ACHN (cell line): Measurements from ENCODE around the gene CAPN11.
A peak's percentile ranks its signal among the peaks of the same experiment; 100 is the strongest.

Experiments
- DNase-seq: peaks from one replicate; pipeline ENCODE4 v3.0.0-alpha.2; 2015
- in situ Hi-C: cut with HindIII; loops from 2 replicates; pipeline ENCODE4 v1.10.0; 2017; ENCODE audit warnings: low sequenced_read_pairs, low pct_ligation_motif_present, low pct_unique_long_range_greater_than_20kb

Gene CAPN11

GRCh38 chr6:44219815-44220784 is 61.5 kb downstream of the CAPN11 start:
- no peak for DNase-seq
- in situ Hi-C loops: no loop called here

DNA sequence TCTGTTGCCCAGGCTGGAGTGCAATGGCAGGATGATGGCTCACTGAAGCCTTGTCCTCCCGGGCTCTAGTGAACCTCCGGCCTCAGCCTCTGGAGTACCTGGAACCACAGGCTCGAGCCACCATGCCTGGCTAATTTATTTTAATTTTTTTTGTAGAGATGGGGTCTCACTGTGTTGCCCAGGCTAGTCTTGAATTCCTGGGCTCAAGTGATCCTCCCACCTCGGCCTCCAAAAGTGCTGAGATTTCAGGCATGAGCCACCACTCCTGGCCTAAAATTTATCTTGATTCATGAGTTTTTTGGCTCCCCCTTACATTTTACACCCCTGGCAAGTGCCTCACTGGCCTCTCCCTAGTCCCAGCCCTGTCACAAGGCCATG is 62.3 kb downstream of the CAPN11 start:
- in situ Hi-C loops: no loop called here
- no peak for DNase-seq

- peak; percentile 89 for DNase-seq
- in situ Hi-C loops: no loop called here
Measured at GRCh38 chr6:44221291-44221960, 62.8 kb downstream of the CAPN11 start.

DNA sequence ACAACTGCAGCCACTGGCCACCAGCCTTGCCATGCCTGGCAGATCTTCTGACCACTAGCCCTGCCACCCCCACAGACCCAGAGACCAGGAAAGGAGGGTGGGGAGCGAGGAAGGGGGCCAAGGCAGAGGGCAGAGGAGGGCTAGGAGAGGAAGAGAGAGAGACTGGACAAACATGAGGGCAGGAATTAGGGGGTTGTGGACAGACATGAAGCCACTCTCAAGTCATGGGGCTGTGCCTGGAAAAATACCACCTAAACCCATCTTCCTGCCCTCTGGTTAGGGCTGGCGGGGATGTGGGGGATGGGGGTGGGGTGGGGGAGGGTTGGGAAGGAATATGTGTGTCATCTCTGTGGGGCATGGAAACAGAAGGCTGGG is 63.3 kb downstream of the CAPN11 start:
- in situ Hi-C loops: no loop called here
- no peak for DNase-seq

DNA sequence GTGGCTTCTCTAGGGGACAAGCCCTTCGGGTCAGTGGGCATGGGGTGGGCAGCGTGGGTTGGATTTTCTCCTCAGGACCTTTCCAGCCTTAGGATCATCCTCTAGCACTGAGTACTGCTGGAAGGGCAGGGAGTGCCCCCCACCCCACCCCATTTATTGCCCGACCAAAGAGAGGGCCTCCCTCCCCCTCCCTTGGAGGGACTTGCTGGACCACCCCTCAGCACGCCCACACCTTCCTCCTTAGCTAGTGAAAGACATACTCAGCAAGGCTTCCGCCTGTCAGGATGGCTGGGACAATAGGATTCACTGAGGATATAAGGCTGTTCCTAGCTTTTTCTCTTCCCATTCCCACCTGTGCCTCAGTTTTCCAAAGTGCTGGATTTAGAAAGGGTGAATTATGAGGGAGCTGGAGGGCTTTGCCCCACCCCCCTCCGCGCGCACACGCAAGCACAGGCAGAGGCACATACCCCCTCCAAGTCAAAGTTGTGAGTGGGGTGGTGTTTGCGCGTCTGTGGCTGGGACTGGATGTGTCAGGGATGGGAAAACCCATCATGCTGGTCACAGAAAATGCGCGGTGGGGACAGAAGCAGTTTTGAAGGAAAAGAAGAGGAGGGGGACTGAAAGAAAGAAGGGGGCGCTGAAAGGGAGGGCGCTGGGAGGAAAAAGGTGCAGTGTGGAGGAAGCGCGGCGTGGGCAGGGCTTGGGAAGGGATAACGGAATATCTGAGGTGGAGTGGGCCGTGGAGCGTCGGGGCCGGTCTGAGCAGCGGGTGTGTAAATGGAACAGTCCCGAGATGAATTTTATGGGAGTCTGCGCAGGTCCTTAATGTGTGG is 64.1 kb downstream of the CAPN11 start:
- in situ Hi-C loops: no loop called here

DNA sequence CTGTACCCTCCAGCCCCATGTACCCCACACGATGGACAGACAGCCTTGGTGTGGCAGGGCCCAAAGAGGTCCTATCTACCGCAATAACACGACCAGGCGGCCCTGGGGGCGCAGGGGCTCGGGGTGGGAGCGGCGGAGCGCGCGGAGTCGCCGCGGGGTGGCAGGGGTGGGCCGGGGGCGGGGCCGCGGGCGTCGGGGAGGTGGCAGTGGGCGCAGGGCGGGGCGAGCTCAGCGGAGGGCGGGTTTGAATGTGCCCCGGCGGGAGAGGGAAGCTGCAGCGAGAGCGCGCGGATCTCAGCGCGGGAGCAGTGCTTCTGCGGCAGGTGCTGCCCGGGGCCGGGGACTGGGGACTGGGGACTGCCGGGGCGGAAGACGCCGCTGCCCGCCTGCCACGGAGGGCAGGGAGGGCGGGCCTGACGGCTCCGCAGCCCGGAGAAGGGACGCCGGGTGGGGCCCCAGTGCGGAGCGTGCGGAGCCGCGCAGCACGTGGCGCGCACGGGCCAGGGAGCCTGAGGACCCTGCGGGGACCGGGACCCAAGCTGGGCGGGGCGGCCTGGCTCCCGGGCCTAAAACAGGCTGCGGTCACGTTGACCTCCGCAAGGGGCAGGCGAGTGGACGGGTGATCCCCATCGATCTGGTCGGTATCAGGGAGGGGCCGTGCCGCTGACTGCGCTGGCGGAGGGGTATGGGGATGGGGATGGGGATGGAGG is 64.9 kb downstream of the CAPN11 start, which contains the start of gene SLC29A1:
TSS of gene SLC29A1 (plus strand) at position 277 of the 710 bp plus-strand sequence. CDS start 3,719 bp downstream, outside the sequence.
- in situ Hi-C loops: no loop called here
- DNase-seq: peak; percentile 72

More for the DNA sequence above, 64.1 kb downstream of the CAPN11 start:
- peak; percentile 23 for DNase-seq

DNA sequence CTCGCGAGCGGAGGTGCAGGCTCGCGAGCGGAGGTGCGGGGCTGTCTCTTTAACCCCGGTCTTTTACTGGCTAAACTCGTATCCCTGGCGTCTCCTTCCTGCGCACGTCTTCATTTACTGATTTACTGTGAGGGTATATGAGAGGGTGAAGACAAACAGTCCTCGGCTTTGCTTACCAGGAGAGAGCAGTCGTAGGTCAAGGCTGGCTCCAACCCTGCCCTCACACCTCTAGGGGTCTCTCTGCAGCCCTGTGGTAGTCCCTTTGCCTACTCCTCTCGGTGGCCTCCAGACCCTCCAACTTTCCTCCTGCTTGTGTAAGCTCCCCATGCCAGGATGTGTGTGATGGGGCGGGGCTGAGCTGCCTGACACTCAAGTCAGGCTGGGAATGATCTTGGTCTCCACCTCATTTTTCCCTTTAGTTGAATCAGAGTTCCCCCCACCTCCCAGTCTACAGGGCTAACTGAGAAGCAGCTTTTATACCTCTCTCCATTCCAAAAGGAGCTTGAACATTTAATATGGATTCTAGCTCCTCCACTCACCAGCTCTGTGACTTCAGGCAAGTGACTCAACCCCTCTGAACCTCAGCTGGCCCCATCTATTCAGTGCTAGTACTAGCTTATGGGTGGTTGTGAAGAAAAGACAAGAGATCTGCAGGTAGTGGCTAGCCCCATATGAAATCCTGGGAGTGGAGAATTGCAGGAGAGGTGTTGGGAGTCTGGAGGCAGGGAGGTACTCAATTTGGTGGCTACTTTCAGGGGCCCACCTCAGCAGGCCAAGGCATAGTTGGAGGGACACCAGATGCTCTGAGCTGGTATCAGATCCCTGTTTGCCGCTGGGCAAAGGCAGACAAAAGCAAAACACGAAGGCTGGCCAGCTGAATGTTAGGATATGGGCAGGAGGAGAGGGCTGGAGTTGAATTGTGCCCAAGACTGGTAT is 65.7 kb downstream of the CAPN11 start:
- in situ Hi-C loops: no loop called here
- DNase-seq: peak; percentile 15

- in situ Hi-C loops: no loop called here
Measured at GRCh38 chr6:44224965-44225305, 66.3 kb downstream of the CAPN11 start.

GRCh38 chr6:44225579-44226325 is 67.1 kb downstream of the CAPN11 start:
- in situ Hi-C loops: no loop called here
- DNase-seq: no peak

More at GRCh38 chr6:44224965-44225305, 66.3 kb downstream of the CAPN11 start:
- DNase-seq: no peak

DNA sequence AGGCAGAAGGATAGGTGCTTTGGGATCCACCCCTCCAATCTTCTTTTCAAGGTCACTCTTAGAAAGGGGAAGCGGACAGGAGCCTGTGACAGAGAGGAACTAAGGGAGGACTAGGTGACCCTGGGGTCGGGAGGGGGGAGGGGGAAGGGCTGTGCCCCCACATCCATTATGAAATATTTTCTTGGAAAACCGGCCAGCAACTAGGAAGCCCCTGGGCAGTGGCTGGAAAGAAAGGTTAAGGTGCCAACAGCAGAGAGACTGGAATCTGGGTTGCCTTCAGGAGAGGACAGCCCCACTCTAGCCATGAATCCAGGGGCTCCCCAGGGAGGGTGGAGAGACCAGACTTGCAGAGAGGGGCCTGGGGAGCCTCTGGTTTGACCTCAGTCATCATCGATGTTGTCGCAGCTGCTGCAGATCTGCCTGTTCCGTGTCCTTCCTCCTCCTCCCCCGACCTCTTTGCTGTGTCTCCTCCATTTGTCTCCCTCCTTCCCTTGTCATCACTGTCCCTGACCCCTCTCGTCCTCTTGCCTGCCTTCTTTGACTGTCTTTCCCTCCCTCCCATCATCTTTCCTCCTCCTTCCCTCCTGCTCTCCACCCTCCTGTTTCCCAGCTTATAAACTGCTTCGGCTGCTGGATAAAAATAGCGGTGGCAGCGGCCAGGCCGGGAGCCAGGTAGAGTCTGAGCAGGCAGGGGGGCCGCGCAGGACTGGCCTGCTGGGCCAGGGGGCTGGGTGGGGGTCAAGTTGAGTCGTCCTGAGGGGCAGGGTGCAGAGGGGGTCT is 67.9 kb downstream of the CAPN11 start:
- no peak for DNase-seq
- in situ Hi-C loops: no loop called here

DNA sequence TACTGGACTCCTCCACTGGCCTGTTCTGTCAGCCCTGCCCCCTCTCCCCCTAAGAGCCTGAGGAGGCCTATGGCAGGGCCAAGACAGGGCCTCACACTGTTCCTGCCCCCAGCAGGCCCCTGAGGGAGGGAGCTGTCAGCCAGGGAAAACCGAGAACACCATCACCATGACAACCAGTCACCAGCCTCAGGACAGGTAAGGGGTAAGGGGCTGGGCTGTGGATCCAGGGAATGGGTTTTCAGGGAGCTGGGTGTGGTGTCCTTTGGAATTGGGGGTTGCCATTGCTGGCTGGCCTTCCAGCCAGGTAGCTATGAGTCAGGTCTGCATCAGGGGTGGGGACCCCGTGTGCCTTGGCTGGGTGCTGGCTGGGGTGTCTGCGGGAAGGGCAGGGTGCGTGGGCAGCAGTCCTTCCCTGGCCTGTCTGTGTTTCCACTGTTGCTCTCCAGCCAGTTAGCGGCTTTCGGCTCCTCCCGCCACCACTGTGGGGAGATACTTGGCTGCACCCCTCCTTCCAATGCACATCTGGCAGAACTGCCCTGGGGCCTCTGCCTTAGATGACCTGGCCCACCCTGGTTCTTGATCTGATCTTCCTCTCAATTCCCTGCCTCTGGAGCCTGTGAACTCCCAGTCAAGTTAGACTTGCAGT is 68.7 kb downstream of the CAPN11 start:
- DNase-seq: no peak
- in situ Hi-C loops: no loop called here

DNA sequence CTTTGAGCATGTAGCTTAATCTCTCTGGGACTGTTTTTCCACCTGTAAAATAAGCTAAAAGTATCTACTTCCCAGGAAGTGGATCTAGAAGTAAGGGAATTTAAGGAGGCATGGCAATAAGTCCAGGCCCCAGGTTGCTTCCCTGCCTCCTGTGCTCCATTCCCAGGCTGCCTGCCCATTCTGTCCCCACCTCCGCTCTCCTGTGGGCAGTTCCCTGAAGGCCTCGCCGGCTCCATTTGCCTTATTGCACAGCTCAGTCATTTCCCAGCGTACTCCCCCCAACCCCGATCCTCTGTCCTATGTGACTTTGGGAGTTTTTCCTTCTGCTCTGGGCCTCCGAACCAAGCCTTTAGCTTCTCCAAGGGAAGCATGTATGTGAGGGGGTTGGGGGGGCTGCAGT is 69.4 kb downstream of the CAPN11 start:
- no peak for DNase-seq
- in situ Hi-C loops: no loop called here

DNA sequence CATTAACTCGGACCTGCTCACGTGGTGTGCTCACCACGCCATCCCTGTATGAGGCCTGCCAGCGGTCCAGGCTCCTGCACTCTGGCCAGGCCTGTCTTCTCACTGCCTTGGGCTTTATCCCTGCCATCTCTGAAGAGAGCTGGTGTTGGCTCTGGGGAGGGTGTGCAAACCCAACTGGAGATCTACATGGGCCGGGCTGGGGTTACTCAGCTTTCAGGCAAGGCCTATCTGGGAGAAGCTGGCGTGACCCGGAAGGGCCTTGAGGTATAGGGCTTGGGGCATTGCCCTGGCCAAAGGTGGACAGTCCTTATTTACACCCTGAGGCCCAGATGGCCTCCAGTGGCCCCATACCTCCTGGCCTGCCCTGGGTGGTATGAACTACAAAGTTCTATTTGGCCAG is 69.8 kb downstream of the CAPN11 start:
- in situ Hi-C loops: no loop called here

DNA sequence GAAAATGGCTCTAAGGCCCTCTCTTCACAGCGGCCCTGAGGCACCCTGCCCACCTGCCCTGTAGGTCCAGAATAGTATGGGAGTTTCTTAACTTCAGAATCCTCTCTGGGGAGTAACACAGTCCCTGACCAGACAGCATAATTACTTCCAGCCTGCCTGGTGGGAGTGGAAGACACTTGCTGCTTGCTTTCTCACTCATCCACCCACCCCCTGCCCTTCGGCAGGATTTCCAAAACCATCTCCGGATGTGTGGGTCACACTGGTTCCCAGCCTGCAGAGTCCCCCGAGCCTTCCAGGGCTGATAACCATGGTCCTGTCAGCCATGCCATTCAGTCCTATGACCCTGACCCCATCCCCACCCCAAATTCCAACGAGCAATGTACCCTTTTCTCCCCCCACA is 70.2 kb downstream of the CAPN11 start:
- in situ Hi-C loops: no loop called here
- no peak for DNase-seq

More for the DNA sequence above, 69.8 kb downstream of the CAPN11 start:
- DNase-seq: no peak

GRCh38 chr6:44229376-44230033 is 70.9 kb downstream of the CAPN11 start:
- DNase-seq: no peak

More at GRCh38 chr6:44229376-44230033, 70.9 kb downstream of the CAPN11 start:
- in situ Hi-C loops: no loop called here
